ENCODE data around the gene ATG9B.

DNA sequence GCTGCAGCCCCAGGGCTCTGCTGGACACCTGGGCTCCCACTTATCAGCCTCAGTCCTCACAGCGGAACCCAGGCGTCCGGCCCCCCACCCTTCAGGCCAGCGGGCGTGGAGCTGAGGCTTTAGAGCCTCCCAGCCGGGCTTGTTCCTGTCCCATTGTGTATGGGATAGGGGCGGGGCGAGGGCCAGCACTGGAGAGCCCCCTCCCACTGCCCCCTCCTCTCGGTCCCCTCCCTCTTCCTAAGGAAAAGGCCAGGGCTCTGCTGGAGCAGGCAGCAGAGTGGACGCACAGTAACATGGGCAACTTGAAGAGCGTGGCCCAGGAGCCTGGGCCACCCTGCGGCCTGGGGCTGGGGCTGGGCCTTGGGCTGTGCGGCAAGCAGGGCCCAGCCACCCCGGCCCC lies 30.8 kb downstream of the ATG9B start:
- TF ChIP-seq POLR2A (IDR thresholded peaks at IDR 0.05) (no peak), EP300 (IDR thresholded peaks at IDR 0.05) (no peak), POLR2AphosphoS5 (IDR thresholded peaks at IDR 0.05) (no peak)
- TF ChIP-seq, protein P1, sequence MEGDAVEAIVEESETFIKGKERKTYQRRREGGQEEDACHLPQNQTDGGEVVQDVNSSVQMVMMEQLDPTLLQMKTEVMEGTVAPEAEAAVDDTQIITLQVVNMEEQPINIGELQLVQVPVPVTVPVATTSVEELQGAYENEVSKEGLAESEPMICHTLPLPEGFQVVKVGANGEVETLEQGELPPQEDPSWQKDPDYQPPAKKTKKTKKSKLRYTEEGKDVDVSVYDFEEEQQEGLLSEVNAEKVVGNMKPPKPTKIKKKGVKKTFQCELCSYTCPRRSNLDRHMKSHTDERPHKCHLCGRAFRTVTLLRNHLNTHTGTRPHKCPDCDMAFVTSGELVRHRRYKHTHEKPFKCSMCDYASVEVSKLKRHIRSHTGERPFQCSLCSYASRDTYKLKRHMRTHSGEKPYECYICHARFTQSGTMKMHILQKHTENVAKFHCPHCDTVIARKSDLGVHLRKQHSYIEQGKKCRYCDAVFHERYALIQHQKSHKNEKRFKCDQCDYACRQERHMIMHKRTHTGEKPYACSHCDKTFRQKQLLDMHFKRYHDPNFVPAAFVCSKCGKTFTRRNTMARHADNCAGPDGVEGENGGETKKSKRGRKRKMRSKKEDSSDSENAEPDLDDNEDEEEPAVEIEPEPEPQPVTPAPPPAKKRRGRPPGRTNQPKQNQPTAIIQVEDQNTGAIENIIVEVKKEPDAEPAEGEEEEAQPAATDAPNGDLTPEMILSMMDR (IDR thresholded peaks at IDR 0.05): no peak

Measured in suprapubic skin (tissue), 4 donors.